BJ (cell line): ENCODE results near the gene ZGPAT. TPM values are rescaled to one million over a fixed set of nuclear protein-coding genes. Genes with fewer than 3 reads are reported as not detected.
A peak's percentile ranks its signal among the peaks of the same experiment; 100 is the strongest.
"Not testable (repeated sequence)": the region's sequence is repeated elsewhere in the genome, so short reads cannot be mapped to it uniquely, and the experiment has no call there.

Experiments
- CTCF ChIA-PET: fragments of 350-600 bp; formaldehyde crosslinking; extraction: SDS; loops from one replicate; lab custom pipeline; 2021; ENCODE audit warnings: antibody characterized with exemption, inconsistent platforms; lab: Yijun Ruan, JAX
- POLR2A ChIA-PET: fragments of 300-600 bp; sonication (Branson Sonifier 250); formaldehyde crosslinking; extraction: SDS; loops from one replicate; lab custom pipeline; 2021; ENCODE audit warnings: antibody characterized with exemption; lab: Charles Lee
- DNase-seq: peaks from one replicate; pipeline ENCODE4 v3.0.0-alpha.2; 2011; ENCODE audit warnings: low read depth
- H3K27me3 ChIP-seq: 2 replicates; pipeline ENCODE4 v1.6.0; 2011; ENCODE audit warnings: low read length; ENCODE audit not compliant: control insufficient read depth, insufficient read depth
- H3K36me3 ChIP-seq: 2 replicates; pipeline ENCODE4 v1.5.1; 2011; ENCODE audit warnings: low read length; ENCODE audit not compliant: control insufficient read depth, insufficient read depth
- H3K4me3 ChIP-seq: 2 replicates; pipeline ENCODE4 v1.5.1; 2011; ENCODE audit warnings: low read depth, mild to moderate bottlenecking, control low read depth, low read length
- CTCF ChIP-seq: IDR thresholded peaks from 2 replicates; pipeline ENCODE4 v1.5.1; 2011; ENCODE audit warnings: low read depth, mild to moderate bottlenecking, control low read depth, inconsistent platforms, low read length, moderate library complexity; ENCODE audit not compliant: insufficient read depth
- polyA plus RNA-seq: library from polyadenylated mRNA; depleted of rRNA; stranded (reverse); fragments of >200 nt; gene quantifications from 2 replicates; pipeline ENCODE4 v1.2.3, GENCODE V29; 2011

The ZGPAT gene
- polyA plus RNA-seq, 1 experiment = 15.9 TPM

GRCh38 chr20:63709149-63709527 is 1.3 kb downstream of the ZGPAT start:
- Histone ChIP-seq H3K36me3 (peaks cover 24% of the 10 kb centered on the region), H3K4me3 (peak overlapping the region; percentile 88), H3K27me3 (no peaks in the 10 kb centered on the region)
- CTCF ChIA-PET = interaction anchor here (1.5 kb wide), 2 partner anchors 67 to 77 kb away, joined by 4 to 5 read pairs; no protein-coding TSS in a partner anchor
- no peak for DNase-seq
- POLR2A ChIA-PET = no interaction called here
- TF ChIP-seq CTCF = no peak

GRCh38 chr20:63711085-63711645 is 3.3 kb downstream of the ZGPAT start:
- no peak overlapping the region for H3K4me3 ChIP-seq
- CTCF ChIA-PET = interaction anchor here (0.7 kb wide), 1 partner anchor 18 kb away, joined by 3 read pairs; no protein-coding TSS in a partner anchor
- no peak for DNase-seq
- POLR2A ChIA-PET = no interaction called here
- TF ChIP-seq CTCF = no peak
- peaks cover 12% of the 10 kb centered on the region for H3K36me3 ChIP-seq
- H3K27me3 ChIP-seq = no peaks in the 10 kb centered on the region

GRCh38 chr20:63712191-63712590 is 4.4 kb downstream of the ZGPAT start:
- no peak for DNase-seq
- H3K4me3 ChIP-seq = no peak overlapping the region
- no peak for TF ChIP-seq CTCF
- ChIA-PET CTCF (interaction anchor here (1.3 kb wide), 1 partner anchor 10 kb away, joined by 3 read pairs; no protein-coding TSS in a partner anchor), POLR2A (no interaction called here)
- no peaks in the 10 kb centered on the region for H3K27me3 ChIP-seq
- H3K36me3 ChIP-seq = peaks cover 12% of the 10 kb centered on the region

GRCh38 chr20:63714858-63715257 is 7.0 kb downstream of the ZGPAT start:
- peaks cover 12% of the 10 kb centered on the region for H3K36me3 ChIP-seq
- TF ChIP-seq CTCF = no peak
- no peak overlapping the region for H3K4me3 ChIP-seq
- H3K27me3 ChIP-seq = no peaks in the 10 kb centered on the region
- CTCF ChIA-PET = no interaction called here
- no peak for DNase-seq
- POLR2A ChIA-PET = no interaction called here

GRCh38 chr20:63718996-63719395 is 11.2 kb downstream of the ZGPAT start:
- Histone ChIP-seq H3K4me3 (no peak overlapping the region), H3K36me3 (peaks cover 9% of the 10 kb centered on the region), H3K27me3 (no peaks in the 10 kb centered on the region)
- ChIA-PET CTCF (no interaction called here), POLR2A (no interaction called here)
- DNase-seq = no peak
- TF ChIP-seq CTCF = no peak

GRCh38 chr20:63722967-63723622 is 15.3 kb downstream of the ZGPAT start:
- H3K27me3 ChIP-seq, DNase-seq, H3K4me3 ChIP-seq, H3K36me3 ChIP-seq: not testable (repeated sequence)
- POLR2A ChIA-PET = interaction anchor here (0.7 kb wide), 1 partner anchor 22 kb away, joined by 4 read pairs; no protein-coding TSS in a partner anchor
- CTCF ChIA-PET = interaction anchor here (1.4 kb wide), 1 partner anchor 10 kb away, joined by 3 read pairs; no protein-coding TSS in a partner anchor

GRCh38 chr20:63730189-63730733 is 22.4 kb downstream of the ZGPAT start:
- POLR2A ChIA-PET, H3K27me3 ChIP-seq, DNase-seq, H3K4me3 ChIP-seq, CTCF ChIA-PET: not testable (repeated sequence)
- peaks cover 19% of the 10 kb centered on the region for H3K36me3 ChIP-seq
